K562 (cell line): ENCODE results near the gene SPATA2L. TPM values are rescaled to one million over a fixed set of nuclear protein-coding genes. Genes with fewer than 3 reads are reported as not detected.

Experiments used
- ATAC-seq: fragments of 200-7000 bp; cut with Tn5 transposase; 3 replicates; pipeline ENCODE4 v1.9.1; 2020; ENCODE audit warnings: moderate library complexity
- BruUV-seq: library from RNA; stranded (reverse); fragments of 400-500 nt; replicated peaks from 2 replicates; lab custom pipeline; 2021; lab: Mats Ljungman, UMichigan
- CTCF ChIA-PET: fragments of 300-600 bp; formaldehyde crosslinking; extraction: SDS; loops from one replicate; lab custom pipeline; 2021; ENCODE audit warnings: low intra/inter-chr PET ratio; lab: Yijun Ruan, JAX
- POLR2A ChIA-PET: fragments of 300-600, 350-650 bp; sonication (Branson Sonifier 250); formaldehyde crosslinking; extraction: SDS; loops from one replicate; lab custom pipeline; 2021; ENCODE audit warnings: antibody characterized with exemption, inconsistent platforms; lab: Yijun Ruan, JAX
- DNase-seq, 4 experiments: peaks; one replicate each; pipeline versions ENCODE4 v3.0.0 to v3.0.0-alpha.2; 2011 to 2018; ENCODE audit warnings: low spot score in 3 of 4, mixed read lengths in 3 of 4; ENCODE audit errors: extremely low read depth in 1 of 4
- FAIRE-seq: peaks from 2 replicates; lab custom pipeline; 2011; peaks lifted over from hg19 to GRCh38; lab: Jason Lieb, UNC
- H2AFZ ChIP-seq: 2 replicates; pipeline ENCODE4 v1.6.0; 2011; ENCODE audit warnings: low read depth, low read length, control low read depth, inconsistent platforms
- H3K27ac ChIP-seq: fragments of 200-600 bp; 3 replicates; pipeline ENCODE4 v1.8.0; 2011; ENCODE audit warnings: low read depth, mild to moderate bottlenecking, control low read depth, inconsistent platforms, low read length, moderate library complexity, mixed read lengths; ENCODE audit errors: extremely low read depth
- H3K27me3 ChIP-seq, 2 experiments: fragments of 300-600 bp in 1 of 2; 2 replicates in 1 of 2; 3 replicates in 1 of 2; pipeline versions ENCODE4 v1.6.0 to v1.8.0; 2011; ENCODE audit warnings: inconsistent platforms in 2 of 2, low read length in 2 of 2, mild to moderate bottlenecking in 1 of 2, mixed read lengths in 1 of 2, moderate library complexity in 1 of 2; ENCODE audit not compliant: control insufficient read depth in 2 of 2, insufficient read depth in 2 of 2
- H3K36me3 ChIP-seq: fragments of 300-600 bp; 3 replicates; pipeline ENCODE4 v1.8.0; 2011; ENCODE audit warnings: mild to moderate bottlenecking, low read length, inconsistent platforms; ENCODE audit not compliant: control insufficient read depth, insufficient read depth
- H3K4me1 ChIP-seq, 2 experiments: fragments of 200-600 bp in 1 of 2; replicated peaks in 1 of 2; 2 replicates in 1 of 2; 3 replicates in 1 of 2; pipeline versions ENCODE4 v1.5.1 to v1.8.0; 2011; ENCODE audit warnings: inconsistent platforms in 2 of 2, low read length in 2 of 2, mild to moderate bottlenecking in 1 of 2, mixed read lengths in 1 of 2, moderate library complexity in 1 of 2; ENCODE audit not compliant: control insufficient read depth in 2 of 2, insufficient read depth in 2 of 2
- H3K4me2 ChIP-seq: 2 replicates; pipeline ENCODE4 v1.6.1; 2011; ENCODE audit warnings: low read length, control low read depth, inconsistent platforms, mixed read lengths; ENCODE audit not compliant: insufficient read depth
- H3K4me3 ChIP-seq: fragments of 200-600 bp; sonication (generic), shearing (Covaris generic); 2 replicates; pipeline ENCODE4 v1.5.1; 2016; ENCODE audit warnings: control low read depth, inconsistent platforms
- H3K79me2 ChIP-seq: fragments of 200-600 bp; 3 replicates; pipeline ENCODE4 v1.8.0; 2011; ENCODE audit warnings: low read length, inconsistent platforms; ENCODE audit not compliant: control insufficient read depth, insufficient read depth
- H3K9ac ChIP-seq, 2 experiments: 2 replicates each; pipeline versions ENCODE4 v1.6.0 to v1.6.1; 2011; ENCODE audit warnings: low read depth in 2 of 2, low read length in 2 of 2, control low read depth in 1 of 2, inconsistent platforms in 1 of 2, mild to moderate bottlenecking in 1 of 2, mixed read lengths in 1 of 2; ENCODE audit not compliant: insufficient read depth in 1 of 2
- H3K9me1 ChIP-seq: one replicate; pipeline ENCODE4 v1.6.0; 2011; ENCODE audit warnings: inconsistent platforms, mild to moderate bottlenecking, low read length, moderate library complexity; ENCODE audit not compliant: control insufficient read depth, insufficient read depth
- H3K9me3 ChIP-seq: replicated peaks from 2 replicates; pipeline ENCODE4 v1.5.1; 2011; ENCODE audit warnings: low read depth, low read length, inconsistent platforms; ENCODE audit not compliant: control insufficient read depth, insufficient read depth
- H4K20me1 ChIP-seq: replicated peaks from 2 replicates; pipeline ENCODE4 v1.6.1; 2011; ENCODE audit warnings: low read length, inconsistent platforms, mixed read lengths; ENCODE audit not compliant: control insufficient read depth, insufficient read depth
- ASH1L ChIP-seq: fragments of 450-650 bp; IDR thresholded peaks from 2 replicates; pipeline ENCODE4 v1.6.1; 2018; ENCODE audit warnings: borderline replicate concordance, mild to moderate bottlenecking, low read depth; ENCODE audit not compliant: partially characterized antibody
- HCFC1 ChIP-seq: IDR thresholded peaks from 2 replicates; pipeline ENCODE4 v1.6.1; 2012; ENCODE audit warnings: low read depth, low read length, improper control_type of control experiment
- JUNB ChIP-seq: fragments of 450-650 bp; formaldehyde crosslinking; conservative IDR thresholded peaks from 2 replicates; pipeline ENCODE4 v1.4.0; 2020; ENCODE audit warnings: mild to moderate bottlenecking
- KAT8 ChIP-seq: fragments of 450-650 bp; IDR thresholded peaks from 2 replicates; pipeline ENCODE4 v1.6.1; 2016; ENCODE audit warnings: low read depth, mild to moderate bottlenecking
- MXD1 ChIP-seq: fragments of 250-450 bp; sonication (Bioruptor Pico); IDR thresholded peaks from 2 replicates; pipeline ENCODE4 v1.8.0; 2021; ENCODE audit warnings: borderline replicate concordance, mild to moderate bottlenecking, moderate library complexity; ENCODE audit not compliant: poor library complexity, severe bottlenecking
- NR1H2 ChIP-seq: sonication (generic); formaldehyde crosslinking; IDR thresholded peaks from 2 replicates; pipeline ENCODE4 v1.4.0; 2020; ENCODE audit warnings: mild to moderate bottlenecking, missing genetic modification reagents
- NRF1 ChIP-seq, 2 experiments: fragments of 450-650 bp; IDR thresholded peaks in 1 of 2; conservative IDR thresholded peaks in 1 of 2; 2 replicates each; pipeline ENCODE4 v1.6.1; 2014; ENCODE audit warnings: mild to moderate bottlenecking in 2 of 2
- SREBF1 ChIP-seq: fragments of 150-350 bp; IDR thresholded peaks from 2 replicates; pipeline ENCODE4 v1.6.1; 2014; ENCODE audit warnings: antibody characterized with exemption, low read depth, low read length, borderline replicate concordance
- TBP ChIP-seq: optimal IDR thresholded peaks from 2 replicates; pipeline ENCODE3; 2011; ENCODE audit warnings: low read depth, low read length, improper control_type of control experiment
- UBTF ChIP-seq, 2 experiments: IDR thresholded peaks; 2 replicates each; pipeline ENCODE4 v1.6.1; 2012; ENCODE audit warnings: improper control_type of control experiment in 2 of 2, low read depth in 2 of 2, low read length in 2 of 2, borderline replicate concordance in 1 of 2
- VEZF1 ChIP-seq: fragments of 200-800 bp; sonication (Bioruptor generic); IDR thresholded peaks from 2 replicates; pipeline ENCODE4 v1.6.1; 2017; ENCODE audit warnings: missing genetic modification characterization, missing compliant biosample characterization
- ZBTB43 ChIP-seq: sonication (generic); formaldehyde crosslinking; IDR thresholded peaks from 2 replicates; pipeline ENCODE4 v1.8.0; 2023; ENCODE audit warnings: mild to moderate bottlenecking, missing genetic modification reagents
- ZNF274 ChIP-seq: IDR thresholded peaks from 2 replicates; pipeline ENCODE4 v1.6.1; 2011; ENCODE audit warnings: low read depth, mild to moderate bottlenecking, low read length, moderate library complexity, borderline replicate concordance
- ZNF76 ChIP-seq: fragments of 250-450 bp; sonication (Bioruptor Pico); IDR thresholded peaks from 2 replicates; pipeline ENCODE4 v1.4.0; 2020; ENCODE audit warnings: mild to moderate bottlenecking, moderate library complexity, borderline replicate concordance
- WGBS: fragments of 100-300 bp; shearing (Covaris generic); methylation state at CpG from one replicate; pipeline ENCODE4 v1.1.6; 2016; ENCODE audit warnings: low coverage, mixed read lengths; ENCODE audit not compliant: insufficient coverage; ENCODE audit errors: missing lambda C conversion rate; 5-methylcytosine and 5-hydroxymethylcytosine counted together
- in situ Hi-C: fragments of 300-500 bp; cut with MboI; formaldehyde crosslinking; loops from 4 replicates; pipeline ENCODE4 v1.15.0; 2018; ENCODE audit warnings: inconsistent platforms, mixed read lengths
- intact Hi-C: fragments of 100-400 bp; cut with micrococcal nuclease; formaldehyde crosslinking; loops from 2 replicates; pipeline ENCODE4 v1.14.2; 2022
- polyA plus RNA-seq, 8 experiments: library from polyadenylated mRNA; depleted of rRNA in 4 of 8; stranded (reverse) in 5 of 8; unstranded in 3 of 8; fragments of >200 nt; fragmentation: Nextera tagmentation in 2 of 8; fragmentation: Illumina TruSeq in 1 of 8; extraction: Ambion mirVana in 2 of 8; extraction: Trizol in 1 of 8; gene quantifications; 2 replicates each; pipeline versions ENCODE4 v1.2.1 to v1.2.3, GENCODE V29; 2011 to 2014; ENCODE audit warnings: inconsistent platforms in 1 of 8, missing spikeins in 1 of 8
- total RNA-seq, 7 experiments: library from RNA; depleted of rRNA in 6 of 7; stranded (reverse); fragments of >200 nt in 6 of 7; fragmentation: Illumina TruSeq in 2 of 7; extraction: Trizol in 2 of 7; gene quantifications; 2 replicates each; pipeline versions ENCODE4 v1.2.1 to v1.2.3, GENCODE V29; 2011 to 2021; ENCODE audit warnings: low replicate concordance in 1 of 7

The SPATA2L gene
- total and polyA plus RNA-seq, 9 of the 15 experiments (the other 6 are each of a cell fraction or from before 2014, with no cell fraction given), result 0.13 to 19.2 (median 4.8) TPM; not detected in 1

GRCh38 chr16:89720813-89721545 is 19.5 kb upstream of the SPATA2L start, which contains the start of the genes VPS9D1 and ZNF276:
Gene VPS9D1 (minus strand): TSS chr16:89720898. CDS start chr16:89720861, 37 bp downstream.
Gene ZNF276 (plus strand): TSS chr16:89721537. CDS start chr16:89721641, 104 bp downstream.
- peaks cover 57% of the 10 kb centered on the region for H3K36me3 ChIP-seq
- H3K9me1 ChIP-seq, result peaks cover 11% of the 10 kb centered on the region
- ChIA-PET CTCF (no interaction called here), POLR2A (interaction anchor here (0.6 to 5.7 kb wide), 2 partner anchors 14 to 156 kb away, joined by 3 to 45 read pairs; no protein-coding TSS in a partner anchor)
- ATAC-seq, result peak; percentile 67
- no peak for FAIRE-seq
- in situ Hi-C loops, result no loop called here
- H3K9ac ChIP-seq, result peak within 1 kb of the TSS; percentile 85 to 93
- peaks cover 39% of the 10 kb centered on the region for H3K79me2 ChIP-seq
- peak within 1 kb of the TSS; percentile 94 for H3K4me2 ChIP-seq
- BruUV-seq, result no TSS peak
- peaks cover 33% of the 10 kb centered on the region for H4K20me1 ChIP-seq
- under 1% methylated on average over 22 of the region's 103 CpGs for WGBS
- H3K27ac ChIP-seq, result peak within 1 kb of the TSS; percentile 88
- peaks cover 40 to 76% of the 10 kb centered on the region in 2 experiments for H3K4me1 ChIP-seq
- peak within 1 kb of the TSS; percentile 82 for H2AFZ ChIP-seq
- intact Hi-C loops, result no loop called here
- H3K4me3 ChIP-seq, result peak within 1 kb of the TSS; percentile 98
- no peaks in the 10 kb centered on the region for H3K27me3 ChIP-seq
- DNase-seq, result peak; percentile 81 to 90 (median 84)
- no peaks in the 10 kb centered on the region for H3K9me3 ChIP-seq
- TF ChIP-seq SREBF1 (no peak), UBTF (IDR thresholded peaks at IDR 0.05; ENCODE audit: borderline replicate concordance in 1 of 2, low read depth in 2 of 2, low read length in 2 of 2) (peak; percentile 65 to 79; a peak in 2 of 4 replicates), JUNB (CRISPR knock-in tag) (no peak), KAT8 (no peak), NRF1 (conservative IDR thresholded peaks at IDR 0.05 in 1 of 2, IDR thresholded peaks at IDR 0.05 in 1 of 2) (peak in 1 of 2 experiments; percentile 44; a peak in 1 of 4 replicates), NR1H2 (CRISPR knock-in tag) (peak; percentile 80; the same call in 1 of the 2 replicates), VEZF1 (CRISPR knock-in tag) (peak; percentile 96), ZBTB43 (CRISPR knock-in tag) (peak; percentile 69; the same call in 1 of the 2 replicates), ZNF274 (no peak), ZNF76 (CRISPR knock-in tag) (0 out of 2 replicates have a peak, but pooled peaks have one; percentile 9), MXD1 (peak; percentile 35), TBP (peak; percentile 74), ASH1L (no peak), HCFC1 (peak; percentile 86)
